Neutrophil (primary cell): ENCODE results near the gene MYEOV.

Source experiments
- H3K27ac ChIP-seq: fragments of 200-600 bp; sonication (generic); 2 replicates; pipeline ENCODE4 v1.5.1; 2016; ENCODE audit warnings: mild to moderate bottlenecking, moderate library complexity
- H3K27me3 ChIP-seq: fragments of 200-600 bp; sonication (generic); 2 replicates; pipeline ENCODE4 v1.6.0; 2016; ENCODE audit warnings: mild to moderate bottlenecking
- H3K36me3 ChIP-seq: fragments of 200-600 bp; sonication (generic); 2 replicates; pipeline ENCODE4 v1.5.1; 2017
- H3K4me1 ChIP-seq, 2 experiments: fragments of 200-600 bp in 1 of 2; sonication (generic) in 1 of 2; 1 replicate in 1 of 2; 2 replicates in 1 of 2; pipeline versions ENCODE4 v1.5.1 to v1.6.1; 2013 to 2016; ENCODE audit warnings: low read depth in 1 of 2, low read length in 1 of 2, mild to moderate bottlenecking in 1 of 2, moderate library complexity in 1 of 2; ENCODE audit not compliant: control insufficient read depth in 1 of 2, insufficient read depth in 1 of 2
- H3K4me3 ChIP-seq, 2 experiments: fragments of 200-600 bp in 1 of 2; sonication (generic) in 1 of 2; 1 replicate in 1 of 2; 2 replicates in 1 of 2; pipeline ENCODE4 v1.5.1; 2013 to 2016; ENCODE audit warnings: low read depth in 1 of 2, low read length in 1 of 2, mild to moderate bottlenecking in 1 of 2, moderate library complexity in 1 of 2
- H3K9me3 ChIP-seq: fragments of 200-600 bp; sonication (generic); 2 replicates; pipeline ENCODE4 v1.5.1; 2016
- CTCF ChIP-seq: fragments of 200-600 bp; sonication (generic); IDR thresholded peaks from 2 replicates; pipeline ENCODE4 v1.5.1; 2016; ENCODE audit warnings: antibody characterized with exemption

MYEOV gene

GRCh38 chr11:69307871-69308431 lies 14.0 kb downstream of the MYEOV start:
- Histone ChIP-seq H3K4me3 (no peak overlapping the region), H3K4me1 (peaks cover 22 to 27% of the 10 kb centered on the region in 2 experiments), H3K27ac (no peak overlapping the region), H3K36me3 (no peaks in the 10 kb centered on the region), H3K9me3 (no peaks in the 10 kb centered on the region), H3K27me3 (no peaks in the 10 kb centered on the region)
- no peak for TF ChIP-seq CTCF

GRCh38 chr11:69308491-69308911 lies 14.5 kb downstream of the MYEOV start:
- Histone ChIP-seq H3K36me3 (no peaks in the 10 kb centered on the region), H3K9me3 (no peaks in the 10 kb centered on the region), H3K4me3 (no peak overlapping the region), H3K27ac (no peak overlapping the region), H3K4me1 (peaks cover 25 to 32% of the 10 kb centered on the region in 2 experiments), H3K27me3 (no peaks in the 10 kb centered on the region)
- TF ChIP-seq CTCF = no peak

- Histone ChIP-seq H3K27ac (no peak overlapping the region), H3K9me3 (no peaks in the 10 kb centered on the region), H3K36me3 (no peaks in the 10 kb centered on the region), H3K4me1 (peaks cover 25 to 32% of the 10 kb centered on the region in 2 experiments), H3K27me3 (no peaks in the 10 kb centered on the region), H3K4me3 (no peak overlapping the region)
- TF ChIP-seq CTCF = no peak
Measured at GRCh38 chr11:69308936-69309615, 15.1 kb downstream of the MYEOV start.

- H3K4me3 ChIP-seq = no peak overlapping the region
- no peak overlapping the region for H3K27ac ChIP-seq
- no peak for TF ChIP-seq CTCF
- peaks cover 25 to 32% of the 10 kb centered on the region in 2 experiments for H3K4me1 ChIP-seq
- no peaks in the 10 kb centered on the region for H3K36me3 ChIP-seq
- H3K27me3 ChIP-seq = no peaks in the 10 kb centered on the region
- H3K9me3 ChIP-seq = no peaks in the 10 kb centered on the region
Measured at GRCh38 chr11:69309631-69310280, 15.8 kb downstream of the MYEOV start.

GRCh38 chr11:69310351-69310750 lies 16.4 kb downstream of the MYEOV start:
- Histone ChIP-seq H3K36me3 (no peaks in the 10 kb centered on the region), H3K27ac (no peak overlapping the region), H3K9me3 (no peaks in the 10 kb centered on the region), H3K27me3 (no peaks in the 10 kb centered on the region), H3K4me1 (peaks cover 25 to 32% of the 10 kb centered on the region in 2 experiments), H3K4me3 (no peak overlapping the region)
- TF ChIP-seq CTCF = no peak
